ENCODE data around the gene PROSER1.

DNA sequence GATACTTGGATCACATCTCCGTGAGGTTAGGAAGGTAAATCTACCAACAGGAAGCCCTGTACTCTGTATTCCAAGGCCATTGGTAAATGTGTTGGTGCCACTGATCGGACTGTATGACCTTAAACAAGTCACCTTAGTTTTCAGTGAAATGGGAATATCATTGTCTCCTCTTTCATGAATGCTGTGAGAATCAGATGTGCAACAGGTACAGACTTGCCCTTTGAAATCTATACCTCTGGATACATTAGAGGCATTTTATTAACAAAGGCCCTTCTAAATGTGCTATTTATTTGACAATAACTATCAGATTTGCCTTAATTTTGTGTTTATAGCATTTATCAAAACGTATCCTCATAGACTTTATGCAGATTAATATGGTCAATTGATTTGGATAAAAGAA lies 11.4 kb upstream of the PROSER1 start:
- TF ChIP-seq POLR2AphosphoS5 (IDR thresholded peaks at IDR 0.05; ENCODE audit: low read depth, low read length) = no peak
- TF ChIP-seq TAF1 (IDR thresholded peaks at IDR 0.05; ENCODE audit: borderline replicate concordance, insufficient read depth, low read length) = no peak
- no peak for TF ChIP-seq SIN3A (IDR thresholded peaks at IDR 0.05; ENCODE audit: borderline replicate concordance, insufficient read depth, low read length)
- TF ChIP-seq, protein P1, sequence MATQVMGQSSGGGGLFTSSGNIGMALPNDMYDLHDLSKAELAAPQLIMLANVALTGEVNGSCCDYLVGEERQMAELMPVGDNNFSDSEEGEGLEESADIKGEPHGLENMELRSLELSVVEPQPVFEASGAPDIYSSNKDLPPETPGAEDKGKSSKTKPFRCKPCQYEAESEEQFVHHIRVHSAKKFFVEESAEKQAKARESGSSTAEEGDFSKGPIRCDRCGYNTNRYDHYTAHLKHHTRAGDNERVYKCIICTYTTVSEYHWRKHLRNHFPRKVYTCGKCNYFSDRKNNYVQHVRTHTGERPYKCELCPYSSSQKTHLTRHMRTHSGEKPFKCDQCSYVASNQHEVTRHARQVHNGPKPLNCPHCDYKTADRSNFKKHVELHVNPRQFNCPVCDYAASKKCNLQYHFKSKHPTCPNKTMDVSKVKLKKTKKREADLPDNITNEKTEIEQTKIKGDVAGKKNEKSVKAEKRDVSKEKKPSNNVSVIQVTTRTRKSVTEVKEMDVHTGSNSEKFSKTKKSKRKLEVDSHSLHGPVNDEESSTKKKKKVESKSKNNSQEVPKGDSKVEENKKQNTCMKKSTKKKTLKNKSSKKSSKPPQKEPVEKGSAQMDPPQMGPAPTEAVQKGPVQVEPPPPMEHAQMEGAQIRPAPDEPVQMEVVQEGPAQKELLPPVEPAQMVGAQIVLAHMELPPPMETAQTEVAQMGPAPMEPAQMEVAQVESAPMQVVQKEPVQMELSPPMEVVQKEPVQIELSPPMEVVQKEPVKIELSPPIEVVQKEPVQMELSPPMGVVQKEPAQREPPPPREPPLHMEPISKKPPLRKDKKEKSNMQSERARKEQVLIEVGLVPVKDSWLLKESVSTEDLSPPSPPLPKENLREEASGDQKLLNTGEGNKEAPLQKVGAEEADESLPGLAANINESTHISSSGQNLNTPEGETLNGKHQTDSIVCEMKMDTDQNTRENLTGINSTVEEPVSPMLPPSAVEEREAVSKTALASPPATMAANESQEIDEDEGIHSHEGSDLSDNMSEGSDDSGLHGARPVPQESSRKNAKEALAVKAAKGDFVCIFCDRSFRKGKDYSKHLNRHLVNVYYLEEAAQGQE (IDR thresholded peaks at IDR 0.05; ENCODE audit: insufficient read depth in 1 of 2, low read depth in 2 of 2, low read length in 2 of 2) = no peak
- TF ChIP-seq FOXP2 (optimal IDR thresholded peaks at IDR 0.05; ENCODE audit: borderline replicate concordance, extremely low read depth, extremely low read length, insufficient read depth) = no peak
